KOPT-K1 (cell line): ENCODE data around the gene CC2D2B.
"Not testable (repeated sequence)": the region's sequence is repeated elsewhere in the genome, so short reads cannot be mapped to it uniquely, and the experiment has no call there.

Source experiments
- H3K27ac ChIP-seq: fragments of 200-600 bp; sonication (generic); 2 replicates; pipeline ENCODE4 v1.5.1; 2016; ENCODE audit warnings: antibody characterized with exemption, mild to moderate bottlenecking, low read depth, low read length; ENCODE audit not compliant: poor library complexity, severe bottlenecking
- H3K36me3 ChIP-seq: fragments of 200-600 bp; sonication (generic); 2 replicates; pipeline ENCODE4 v1.5.1; 2017; ENCODE audit warnings: antibody characterized with exemption, mild to moderate bottlenecking, low read length, moderate library complexity; ENCODE audit not compliant: insufficient read depth
- H3K9me3 ChIP-seq: fragments of 200-600 bp; sonication (generic); 2 replicates; pipeline ENCODE4 v1.5.1; 2017; ENCODE audit warnings: antibody characterized with exemption, low read length, mild to moderate bottlenecking; ENCODE audit not compliant: insufficient read depth, poor library complexity, severe bottlenecking

The CC2D2B gene

GRCh38 chr10:95963202-95963990 is 55.6 kb downstream of the CC2D2B start:
- Histone ChIP-seq H3K36me3 (no peaks in the 10 kb centered on the region), H3K9me3 (peaks cover 13% of the 10 kb centered on the region), H3K27ac (peak overlapping the region; percentile 51)

GRCh38 chr10:95963991-95964389 is 56.2 kb downstream of the CC2D2B start:
- Histone ChIP-seq H3K36me3 (no peaks in the 10 kb centered on the region), H3K27ac (peak overlapping the region; percentile 51), H3K9me3 (peaks cover 7% of the 10 kb centered on the region)

- no peaks in the 10 kb centered on the region for H3K9me3 ChIP-seq
- no peaks in the 10 kb centered on the region for H3K36me3 ChIP-seq
- H3K27ac ChIP-seq, result no peak overlapping the region
These were observed 57.0 kb downstream of the CC2D2B start for GRCh38 chr10:95964756-95965155.

GRCh38 chr10:95976362-95977229 is 68.8 kb downstream of the CC2D2B start:
- no peak overlapping the region for H3K27ac ChIP-seq
- no peaks in the 10 kb centered on the region for H3K36me3 ChIP-seq
- H3K9me3 ChIP-seq, result no peaks in the 10 kb centered on the region

GRCh38 chr10:95982200-95982599 is 74.4 kb downstream of the CC2D2B start:
- no peaks in the 10 kb centered on the region for H3K9me3 ChIP-seq
- H3K36me3 ChIP-seq, result no peaks in the 10 kb centered on the region
- no peak overlapping the region for H3K27ac ChIP-seq

- no peaks in the 10 kb centered on the region for H3K9me3 ChIP-seq
- no peaks in the 10 kb centered on the region for H3K36me3 ChIP-seq
- no peak overlapping the region for H3K27ac ChIP-seq
These were observed 80.1 kb downstream of the CC2D2B start for GRCh38 chr10:95987685-95988426.

- no peaks in the 10 kb centered on the region for H3K36me3 ChIP-seq
- H3K9me3 ChIP-seq, result no peaks in the 10 kb centered on the region
- no peak overlapping the region for H3K27ac ChIP-seq
These were observed 80.9 kb downstream of the CC2D2B start for GRCh38 chr10:95988702-95989101.

GRCh38 chr10:95994376-95994775 is 86.6 kb downstream of the CC2D2B start:
- not testable (repeated sequence) for H3K9me3 ChIP-seq, H3K36me3 ChIP-seq, H3K27ac ChIP-seq

GRCh38 chr10:95998255-95998784 is 90.5 kb downstream of the CC2D2B start:
- Histone ChIP-seq H3K9me3 (no peaks in the 10 kb centered on the region), H3K36me3 (no peaks in the 10 kb centered on the region), H3K27ac (no peak overlapping the region)

GRCh38 chr10:96013956-96014355 is 106.2 kb downstream of the CC2D2B start:
- Histone ChIP-seq H3K27ac (no peak overlapping the region), H3K36me3 (no peaks in the 10 kb centered on the region), H3K9me3 (no peaks in the 10 kb centered on the region)

- H3K36me3 ChIP-seq, result no peaks in the 10 kb centered on the region
- H3K9me3 ChIP-seq, result no peaks in the 10 kb centered on the region
- no peak overlapping the region for H3K27ac ChIP-seq
These were observed 106.8 kb downstream of the CC2D2B start for GRCh38 chr10:96014473-96015102.

GRCh38 chr10:96017191-96017687 is 109.5 kb downstream of the CC2D2B start:
- Histone ChIP-seq H3K27ac (no peak overlapping the region), H3K36me3 (no peaks in the 10 kb centered on the region)

GRCh38 chr10:96021332-96021731 is 113.6 kb downstream of the CC2D2B start:
- no peaks in the 10 kb centered on the region for H3K9me3 ChIP-seq
- no peaks in the 10 kb centered on the region for H3K36me3 ChIP-seq
- no peak overlapping the region for H3K27ac ChIP-seq

More at GRCh38 chr10:96017191-96017687, 109.5 kb downstream of the CC2D2B start:
- H3K9me3 ChIP-seq, result no peaks in the 10 kb centered on the region

GRCh38 chr10:96022739-96023138 is 115.0 kb downstream of the CC2D2B start:
- Histone ChIP-seq H3K9me3 (no peaks in the 10 kb centered on the region), H3K27ac (no peak overlapping the region), H3K36me3 (no peaks in the 10 kb centered on the region)
